ENCODE results near the gene NEIL3.

NEIL3 gene

GRCh38 chr4:177374966-177375365, 65.3 kb downstream of the NEIL3 start:
- no peak for DNase-seq

GRCh38 chr4:177375372-177375771, 65.7 kb downstream of the NEIL3 start:
- DNase-seq = no peak

GRCh38 chr4:177376024-177376423, 66.3 kb downstream of the NEIL3 start:
- no peak for DNase-seq

- no peak for DNase-seq
Measured at GRCh38 chr4:177380730-177381287, 71.1 kb downstream of the NEIL3 start.

GRCh38 chr4:177381762-177382310, 72.2 kb downstream of the NEIL3 start:
- no peak for DNase-seq

- DNase-seq = no peak
Measured at GRCh38 chr4:177384856-177385397, 75.3 kb downstream of the NEIL3 start.

- DNase-seq = no peak
Measured at GRCh38 chr4:177385576-177386277, 76.1 kb downstream of the NEIL3 start.

GRCh38 chr4:177386278-177386815, 76.7 kb downstream of the NEIL3 start:
- DNase-seq = no peak

GRCh38 chr4:177391287-177391686, 81.6 kb downstream of the NEIL3 start:
- DNase-seq = no peak

- DNase-seq = no peak
Measured at GRCh38 chr4:177391953-177392352, 82.3 kb downstream of the NEIL3 start.

- peak; percentile 15 for DNase-seq
Measured at GRCh38 chr4:177393236-177393635, 83.6 kb downstream of the NEIL3 start.

- DNase-seq = no peak
Measured at GRCh38 chr4:177396352-177396751, 86.7 kb downstream of the NEIL3 start.

GRCh38 chr4:177400030-177400429, 90.4 kb downstream of the NEIL3 start:
- DNase-seq = no peak

GRCh38 chr4:177401658-177402273, 92.1 kb downstream of the NEIL3 start:
- DNase-seq = peak; percentile 4

- DNase-seq = no peak
Measured at GRCh38 chr4:177403746-177404145, 94.1 kb downstream of the NEIL3 start.

GRCh38 chr4:177404342-177404741, 94.7 kb downstream of the NEIL3 start:
- DNase-seq = no peak

- DNase-seq = no peak
Measured at GRCh38 chr4:177404986-177405385, 95.3 kb downstream of the NEIL3 start.

- DNase-seq = no peak
Measured at GRCh38 chr4:177405508-177405907, 95.8 kb downstream of the NEIL3 start.

- DNase-seq = no peak
Measured at GRCh38 chr4:177408023-177408422, 98.3 kb downstream of the NEIL3 start.

- no peak for DNase-seq
Measured at GRCh38 chr4:177410566-177410965, 100.9 kb downstream of the NEIL3 start.

- no peak for DNase-seq
Measured at GRCh38 chr4:177411996-177412395, 102.3 kb downstream of the NEIL3 start.
